GM10847 (cell line): ENCODE data around the gene LARGE1.

Experiments used
- POLR2A ChIP-seq: IDR thresholded peaks from 2 replicates; pipeline ENCODE4 v1.6.1; 2011; ENCODE audit not compliant: insufficient read length; ENCODE audit errors: extremely low read depth

Gene LARGE1

DNA sequence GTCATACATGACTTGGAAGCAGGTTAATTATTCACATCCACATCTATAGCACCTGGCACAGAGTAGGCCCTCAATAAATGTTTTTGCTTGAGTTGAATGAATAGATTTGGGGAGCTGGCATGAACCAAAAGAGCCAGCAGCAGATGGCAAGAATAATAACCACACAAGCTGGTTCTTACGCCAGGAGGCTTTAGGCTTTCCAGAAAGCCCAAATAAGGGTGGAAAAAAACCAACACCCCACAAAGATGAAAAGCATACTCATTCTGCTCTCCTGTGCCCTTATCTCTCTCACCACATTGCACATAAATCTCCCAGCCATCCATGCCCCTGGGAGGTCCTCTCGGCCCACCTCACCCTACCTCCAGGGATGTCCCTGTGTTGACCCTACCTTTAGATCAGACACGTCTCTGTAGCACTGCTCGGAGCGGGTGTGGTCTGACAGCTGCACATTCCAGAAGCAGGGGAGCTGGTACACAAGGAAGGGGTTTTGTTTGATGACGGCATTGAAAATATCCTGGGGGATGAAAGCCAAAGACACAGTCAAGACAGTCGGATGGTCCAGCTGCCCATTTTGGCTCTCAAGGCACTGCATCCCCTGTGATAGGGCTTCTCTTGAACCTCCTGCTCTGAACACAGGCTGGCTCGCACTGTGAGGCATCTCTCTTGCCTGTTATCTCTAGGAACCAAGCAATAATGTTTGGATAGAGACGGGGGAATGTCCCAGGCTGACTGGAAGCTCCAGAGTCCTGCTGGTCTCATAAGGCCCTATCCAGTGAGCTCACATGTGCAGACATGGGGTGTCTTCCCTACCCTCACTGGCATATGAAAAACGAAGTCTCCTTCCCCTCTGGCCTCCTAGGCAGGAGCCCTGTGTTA is 538.5 kb downstream of the LARGE1 start:
- TF ChIP-seq POLR2A = no peak

DNA sequence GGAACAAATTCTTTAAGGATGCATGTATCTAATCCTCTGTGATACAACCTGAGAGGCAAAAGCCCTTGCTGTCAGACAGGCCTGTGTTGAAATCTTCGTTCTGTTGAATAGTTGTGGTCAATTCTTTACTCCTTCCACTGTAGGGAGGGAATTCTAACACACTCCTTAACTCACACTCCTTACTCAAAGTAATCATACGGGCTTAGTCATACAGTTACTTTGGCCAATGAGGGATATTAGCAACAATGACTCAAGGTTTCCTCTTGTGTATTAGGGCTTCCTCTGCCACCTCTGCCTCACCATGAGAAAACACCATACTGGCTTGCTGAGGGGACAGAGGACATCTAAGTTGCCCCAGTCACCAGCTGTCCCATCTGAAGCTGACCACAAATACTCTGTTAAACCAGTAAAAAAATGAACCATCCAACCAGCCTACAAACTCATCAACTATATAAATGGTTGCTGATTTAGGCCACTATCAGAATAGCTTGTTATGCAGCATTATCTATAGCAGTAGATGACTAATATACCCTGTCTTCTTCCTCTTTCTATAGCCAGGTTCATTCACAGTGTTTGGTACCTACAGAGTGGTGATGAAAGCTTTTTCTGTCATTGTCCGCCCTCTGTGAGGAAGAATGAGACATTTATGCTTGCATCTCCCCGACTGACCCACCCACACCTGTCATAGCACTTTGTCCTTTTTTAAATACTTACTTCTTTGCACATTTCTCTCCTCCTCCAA is 539.3 kb downstream of the LARGE1 start:
- no peak for TF ChIP-seq POLR2A

DNA sequence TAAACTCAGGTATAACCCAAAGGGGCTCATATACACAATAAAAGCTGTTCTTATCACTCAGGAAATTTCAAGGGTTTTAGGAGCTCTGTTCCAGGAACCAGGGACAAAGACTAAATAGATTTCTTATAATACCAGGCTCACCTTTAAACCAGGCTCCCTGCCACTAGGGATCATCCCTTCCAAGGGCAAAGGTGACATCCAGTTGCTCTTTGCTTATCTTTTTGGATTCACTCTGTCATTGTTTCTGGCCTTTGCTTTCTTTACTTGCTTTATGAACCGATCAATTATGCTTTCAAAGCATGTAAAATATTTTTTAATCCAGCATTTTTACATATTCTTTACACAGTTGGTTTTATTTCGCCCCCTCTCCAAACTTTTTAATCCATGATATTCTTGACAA is 540.4 kb downstream of the LARGE1 start:
- TF ChIP-seq POLR2A = no peak

DNA sequence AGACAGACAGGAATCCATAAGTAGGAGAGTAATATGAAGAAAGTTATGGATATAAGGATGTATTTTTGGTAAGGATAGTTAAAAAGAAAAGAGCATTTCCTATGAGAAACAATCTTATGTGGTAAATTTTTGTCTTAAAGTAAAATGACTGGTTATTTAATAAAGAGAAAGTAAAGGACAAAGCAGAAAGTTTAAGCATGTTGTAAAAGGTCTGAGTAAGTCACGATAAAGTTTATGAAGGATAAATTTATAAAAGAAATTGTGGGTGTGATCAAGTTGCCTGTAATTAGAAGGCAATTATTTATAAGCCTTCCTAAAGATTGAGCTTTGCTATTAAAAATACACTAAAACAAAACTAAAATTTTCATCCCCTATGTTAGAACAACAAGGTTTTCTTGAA is 547.4 kb downstream of the LARGE1 start:
- TF ChIP-seq POLR2A = no peak

DNA sequence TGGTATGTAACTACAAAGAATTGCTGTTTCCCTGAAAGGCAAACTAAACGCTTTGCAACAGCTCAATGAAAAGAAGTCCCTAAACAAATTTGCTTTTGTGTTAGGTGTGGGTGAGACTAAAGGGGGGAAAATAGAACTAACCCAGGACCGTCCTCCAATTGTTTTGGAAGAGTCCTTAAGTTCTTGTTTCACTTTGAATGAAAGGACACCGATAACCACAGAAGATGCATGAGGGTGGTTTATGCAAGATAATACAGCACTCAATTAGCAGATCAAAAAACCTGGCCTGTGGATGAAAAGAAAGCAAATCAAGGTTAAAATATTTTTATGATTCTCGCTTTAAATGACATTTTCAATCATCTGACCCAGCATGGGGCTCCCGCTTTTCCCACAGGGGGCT is 557.6 kb downstream of the LARGE1 start:
- TF ChIP-seq POLR2A = no peak

DNA sequence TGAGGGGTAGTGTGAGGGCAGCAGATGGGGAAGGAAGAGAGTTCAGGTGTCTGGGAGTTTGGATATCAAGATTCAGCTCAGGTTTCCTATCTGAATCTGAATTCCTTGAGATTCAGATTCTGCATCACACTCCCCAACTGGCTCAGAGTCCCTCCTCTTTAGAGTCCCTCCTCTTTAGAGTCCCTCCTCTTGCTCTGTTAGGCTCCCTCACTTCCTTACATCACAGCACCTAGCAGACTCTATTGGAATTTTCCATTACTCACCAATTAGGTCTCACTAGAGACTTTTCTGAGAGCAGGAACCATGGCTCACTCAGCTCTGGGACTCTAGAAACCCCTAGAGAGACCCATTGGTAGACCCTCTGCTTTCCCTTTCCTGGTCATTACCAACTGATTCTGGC is 558.7 kb downstream of the LARGE1 start:
- no peak for TF ChIP-seq POLR2A

DNA sequence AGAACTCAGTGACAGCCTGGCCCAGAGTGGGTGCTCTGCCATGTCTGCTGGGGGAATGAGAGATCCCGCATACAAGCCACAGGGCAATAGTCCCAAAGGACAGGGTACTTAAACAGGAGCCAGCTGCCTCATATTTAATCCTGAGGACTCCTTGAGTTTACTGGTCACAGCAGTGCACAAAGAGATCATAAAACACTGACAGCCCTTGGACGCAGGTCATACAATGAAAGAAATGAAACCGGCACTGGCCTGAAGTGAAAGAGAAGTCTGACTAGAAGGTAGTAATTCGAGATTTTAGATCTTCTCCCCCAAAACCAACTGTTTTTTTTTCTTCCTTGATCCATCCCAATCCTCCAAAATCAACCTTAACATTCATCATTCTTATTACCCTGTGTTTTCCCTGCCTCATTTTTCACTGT is 562.3 kb downstream of the LARGE1 start:
- no peak for TF ChIP-seq POLR2A

DNA sequence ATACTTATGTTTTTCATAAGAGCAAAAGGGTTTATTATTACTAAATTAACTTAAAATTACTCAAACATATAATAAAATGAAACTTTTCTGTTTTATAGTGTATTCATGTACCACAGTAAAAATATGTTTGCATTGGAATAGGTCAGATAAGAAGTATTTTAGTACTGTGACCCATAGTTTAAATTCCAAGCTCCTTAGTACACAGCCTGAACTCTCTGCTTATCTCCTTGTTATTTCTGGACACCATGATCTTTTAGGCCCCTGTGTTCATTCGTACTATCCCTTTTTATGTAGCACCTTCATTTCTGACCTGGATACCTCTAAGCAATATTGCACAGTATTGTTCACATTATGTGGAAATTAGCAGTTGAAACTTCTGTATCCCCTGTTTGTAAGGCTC is 565.3 kb downstream of the LARGE1 start:
- TF ChIP-seq POLR2A = no peak

DNA sequence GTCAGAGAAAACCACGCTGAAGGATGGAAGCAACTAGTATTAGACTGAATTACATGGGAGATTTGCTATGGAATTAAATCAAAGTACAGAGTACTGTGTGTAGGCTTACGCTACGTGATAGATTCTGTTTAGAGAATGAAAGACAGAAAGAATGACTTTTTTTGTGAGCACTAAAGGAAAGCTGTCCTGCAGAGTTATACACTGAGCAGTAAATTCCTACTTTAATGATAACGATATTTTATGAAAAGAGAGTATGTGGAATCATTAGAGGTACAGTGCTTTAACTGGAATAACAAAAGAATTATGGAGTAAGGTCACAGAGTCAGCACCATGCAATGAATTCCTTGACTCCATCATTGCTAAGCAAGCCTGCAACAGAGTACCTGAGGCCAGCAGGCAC is 566.8 kb downstream of the LARGE1 start:
- no peak for TF ChIP-seq POLR2A

DNA sequence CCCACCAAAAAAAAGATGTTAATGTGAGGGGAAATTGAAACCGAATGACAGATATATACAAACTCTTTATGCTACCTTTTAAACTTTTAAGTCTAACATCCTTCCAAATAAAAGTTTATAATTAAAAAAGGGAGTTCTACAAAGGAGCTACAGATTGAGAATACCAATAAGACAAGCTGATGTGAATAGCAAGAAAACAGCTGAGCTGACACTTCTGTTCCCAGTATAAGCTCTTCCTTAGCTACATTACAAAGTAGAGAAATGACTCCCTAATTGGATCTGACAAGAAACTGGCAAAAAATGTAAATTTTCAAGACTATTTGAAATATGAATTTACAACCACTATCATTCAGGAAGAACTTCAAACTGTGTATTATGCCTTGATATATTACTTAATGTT is 567.5 kb downstream of the LARGE1 start:
- no peak for TF ChIP-seq POLR2A

DNA sequence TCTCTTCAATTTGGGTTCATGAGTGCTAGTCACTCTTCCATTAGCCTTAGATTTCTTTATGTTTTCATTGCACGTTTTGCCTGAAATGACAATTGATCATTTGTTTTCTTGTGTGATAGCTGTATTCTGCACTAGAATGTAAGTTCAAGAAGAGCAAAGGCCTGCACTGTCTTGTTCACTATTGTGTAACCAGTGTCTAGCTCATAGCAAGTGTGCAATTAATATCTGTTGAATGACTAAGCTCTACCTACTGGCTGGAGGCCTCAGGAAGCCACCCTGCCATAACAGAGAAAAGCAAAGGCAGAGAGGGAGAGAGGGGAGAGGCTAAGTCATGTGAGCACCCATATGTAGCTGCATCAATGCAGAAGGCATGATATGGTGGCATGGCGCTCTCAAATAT is 569.3 kb downstream of the LARGE1 start:
- TF ChIP-seq POLR2A = no peak

DNA sequence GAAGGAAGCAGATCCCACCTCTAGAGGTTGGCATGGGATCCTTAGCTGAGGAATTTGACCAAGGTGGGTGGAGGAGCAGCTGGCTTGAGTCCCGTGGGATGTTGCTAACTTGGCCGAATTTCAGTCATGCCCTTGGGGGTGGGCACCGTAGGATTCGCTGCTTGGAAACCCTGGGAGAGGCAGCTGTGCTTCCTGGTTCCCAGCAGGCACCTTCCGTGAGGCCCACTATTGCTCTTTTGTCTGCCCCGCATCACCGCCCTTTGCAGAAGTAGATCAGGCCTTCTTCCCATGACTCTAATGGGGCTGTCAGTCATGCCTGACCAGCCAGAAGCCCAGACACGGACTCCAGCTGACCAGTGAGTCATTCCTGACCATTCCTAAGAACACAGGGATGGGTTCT is 569.8 kb downstream of the LARGE1 start:
- TF ChIP-seq POLR2A = no peak

DNA sequence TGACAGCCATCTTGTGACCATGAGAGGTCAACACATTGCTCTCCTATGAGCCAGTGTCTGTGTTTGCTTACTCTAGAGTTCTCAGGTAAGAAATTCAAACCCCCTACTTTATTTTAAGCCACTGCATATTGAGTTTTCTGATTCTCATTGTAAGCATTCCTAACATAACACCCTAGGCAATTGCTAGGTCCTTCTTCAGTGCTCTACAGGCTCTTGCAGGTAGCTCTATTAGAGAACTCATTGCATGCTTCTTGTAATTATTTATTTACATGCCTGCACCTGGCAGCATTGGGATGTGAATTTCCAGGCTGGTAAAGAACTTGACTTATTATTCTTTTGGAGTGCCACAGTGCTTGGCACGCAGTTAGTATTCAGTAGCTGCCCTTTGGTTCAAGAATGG is 573.3 kb downstream of the LARGE1 start:
- TF ChIP-seq POLR2A = no peak

DNA sequence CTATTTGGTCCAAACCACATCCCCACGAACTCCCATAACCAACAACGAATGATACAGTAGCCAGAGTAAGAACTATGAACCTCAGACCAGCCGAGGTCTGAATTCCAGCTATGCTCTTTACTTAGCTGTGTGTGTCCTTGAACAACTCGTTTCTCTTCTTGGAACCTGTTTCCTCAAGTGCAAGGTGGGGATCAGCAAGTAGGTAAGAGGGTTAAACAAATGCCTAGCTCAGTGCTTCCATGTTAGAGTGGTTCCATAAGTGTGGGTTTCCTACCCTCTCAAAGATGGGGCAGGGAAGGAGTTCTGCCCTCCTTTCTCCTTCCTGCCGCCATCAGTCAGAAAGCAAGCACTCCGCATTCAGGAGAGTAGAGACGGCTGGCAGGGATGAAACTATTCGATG is 578.7 kb downstream of the LARGE1 start:
- TF ChIP-seq POLR2A = no peak

DNA sequence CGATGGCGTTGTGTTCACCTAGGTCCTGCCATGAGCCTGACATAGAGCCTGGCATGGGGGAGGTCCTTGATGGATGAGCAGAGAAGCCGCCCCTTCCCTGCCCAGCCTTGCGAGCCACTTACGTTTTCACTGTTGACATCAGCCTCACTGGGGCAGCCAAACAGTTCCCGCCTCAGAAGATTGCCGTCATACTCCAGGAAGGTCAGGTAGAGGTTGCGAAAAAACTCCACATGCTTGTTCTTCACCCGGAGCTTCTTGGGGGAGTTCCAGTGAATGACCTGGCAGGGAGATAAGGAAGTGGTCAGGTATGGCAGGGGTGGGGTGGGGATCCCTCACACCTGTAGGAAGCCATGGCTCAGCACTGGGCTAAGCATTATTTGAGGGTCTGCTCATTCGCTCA is 582.8 kb downstream of the LARGE1 start:
- TF ChIP-seq POLR2A = no peak

DNA sequence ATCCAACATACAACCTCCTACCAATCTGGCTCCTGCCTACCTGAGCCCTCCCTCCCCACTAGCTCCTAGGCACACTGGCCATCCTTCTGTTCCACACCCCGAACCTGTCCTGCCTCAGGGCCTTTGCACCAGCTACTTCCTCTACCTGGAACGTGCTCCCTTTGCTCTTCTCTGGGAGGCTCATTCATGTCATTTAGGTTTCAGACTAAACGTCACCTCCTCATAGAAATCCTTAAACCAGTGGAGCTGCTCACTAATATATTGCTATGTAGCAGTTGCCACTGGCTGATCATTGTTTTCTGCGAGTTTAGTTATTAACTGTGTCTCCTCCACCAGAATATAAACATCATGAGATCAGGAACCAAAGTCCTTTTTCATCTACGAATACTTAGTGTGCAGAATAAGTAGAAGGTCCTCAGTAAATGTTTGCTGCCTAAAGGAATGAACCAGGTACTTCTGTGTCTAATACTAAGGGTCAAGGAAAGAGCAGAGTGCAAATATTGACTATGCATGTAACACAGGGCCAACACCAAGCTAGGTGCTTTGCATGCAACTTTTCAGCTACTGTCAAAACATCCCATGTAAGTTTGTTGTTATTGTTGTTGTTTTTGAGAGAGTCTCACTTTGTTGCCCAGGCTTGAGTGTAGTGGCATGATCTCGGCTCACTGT is 584.5 kb downstream of the LARGE1 start:
- no peak for TF ChIP-seq POLR2A
